Breast epithelium (tissue), 3 donors: ENCODE measurements around the gene FTCD.
A peak's percentile ranks its signal among the peaks of the same experiment; 100 is the strongest.
"Not testable (repeated sequence)": the region's sequence is repeated elsewhere in the genome, so short reads cannot be mapped to it uniquely, and the experiment has no call there.

ENCODE experiments used
- POLR2A ChIP-seq: fragments of 450-650 bp; IDR thresholded peaks from one replicate; pipeline ENCODE4 v1.6.1; 2016; ENCODE audit warnings: antibody characterized with exemption, mild to moderate bottlenecking, moderate library complexity
- POLR2AphosphoS5 ChIP-seq, 3 donors: sonication (generic); formaldehyde crosslinking; IDR thresholded peaks; one replicate each; pipeline ENCODE4 v1.6.1; 2017; ENCODE audit warnings: antibody characterized with exemption in 3 of 3
- TF ChIP-seq, protein P1 (sequence below), 3 donors: fragments of 450-650 bp; IDR thresholded peaks; one replicate each; pipeline ENCODE4 v1.5.1; 2016 to 2017; ENCODE audit warnings: antibody characterized with exemption in 3 of 3, mild to moderate bottlenecking in 3 of 3, moderate library complexity in 3 of 3

DNA sequence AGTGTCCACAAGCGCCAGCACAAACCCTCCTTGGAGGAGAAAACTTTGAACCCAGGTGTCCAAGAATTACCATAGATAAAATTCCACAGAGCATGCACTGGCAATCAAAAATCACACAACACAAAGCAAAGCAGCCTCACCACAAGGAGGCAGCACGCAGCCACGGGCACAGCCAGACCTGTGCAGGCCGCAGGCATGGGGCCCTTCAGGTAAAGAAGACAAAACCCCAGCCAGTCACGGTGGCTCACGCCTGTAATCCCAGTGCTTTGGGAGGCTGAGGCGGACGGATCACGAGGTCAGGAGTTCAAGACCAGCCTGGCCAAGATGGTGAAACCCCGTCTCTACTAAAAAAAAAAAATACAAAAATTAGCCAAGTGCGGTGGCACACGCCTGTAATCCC is 8.0 kb downstream of the FTCD start:
- TF ChIP-seq POLR2AphosphoS5 (IDR thresholded peaks at IDR 0.05); POLR2A: not testable (repeated sequence)
- TF ChIP-seq, protein P1, sequence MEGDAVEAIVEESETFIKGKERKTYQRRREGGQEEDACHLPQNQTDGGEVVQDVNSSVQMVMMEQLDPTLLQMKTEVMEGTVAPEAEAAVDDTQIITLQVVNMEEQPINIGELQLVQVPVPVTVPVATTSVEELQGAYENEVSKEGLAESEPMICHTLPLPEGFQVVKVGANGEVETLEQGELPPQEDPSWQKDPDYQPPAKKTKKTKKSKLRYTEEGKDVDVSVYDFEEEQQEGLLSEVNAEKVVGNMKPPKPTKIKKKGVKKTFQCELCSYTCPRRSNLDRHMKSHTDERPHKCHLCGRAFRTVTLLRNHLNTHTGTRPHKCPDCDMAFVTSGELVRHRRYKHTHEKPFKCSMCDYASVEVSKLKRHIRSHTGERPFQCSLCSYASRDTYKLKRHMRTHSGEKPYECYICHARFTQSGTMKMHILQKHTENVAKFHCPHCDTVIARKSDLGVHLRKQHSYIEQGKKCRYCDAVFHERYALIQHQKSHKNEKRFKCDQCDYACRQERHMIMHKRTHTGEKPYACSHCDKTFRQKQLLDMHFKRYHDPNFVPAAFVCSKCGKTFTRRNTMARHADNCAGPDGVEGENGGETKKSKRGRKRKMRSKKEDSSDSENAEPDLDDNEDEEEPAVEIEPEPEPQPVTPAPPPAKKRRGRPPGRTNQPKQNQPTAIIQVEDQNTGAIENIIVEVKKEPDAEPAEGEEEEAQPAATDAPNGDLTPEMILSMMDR (IDR thresholded peaks at IDR 0.05) = peak in 1 of 3 donors; percentile 21
